Endothelial cell (in vitro differentiated cells): ENCODE results near the gene TRMT10C. TPM values are rescaled to one million over a fixed set of nuclear protein-coding genes. Genes with fewer than 3 reads are reported as not detected.
"Not testable (repeated sequence)": the region's sequence is repeated elsewhere in the genome, so short reads cannot be mapped to it uniquely, and the experiment has no call there.

Experiments used
- DNase-seq: peaks from one replicate; pipeline ENCODE4 v3.0.0; 2021; ENCODE audit warnings: low spot score
- H3K27ac Mint-ChIP-seq: one replicate; pipeline ENCODE4 v1.8.0; 2021; ENCODE audit warnings: mixed read lengths, inconsistent platforms; ENCODE audit not compliant: unreplicated experiment
- H3K27me3 Mint-ChIP-seq: one replicate; pipeline ENCODE4 v1.8.0; 2021; ENCODE audit warnings: mild to moderate bottlenecking, moderate library complexity, mixed read lengths, inconsistent platforms; ENCODE audit not compliant: unreplicated experiment
- H3K36me3 Mint-ChIP-seq: one replicate; pipeline ENCODE4 v1.8.0; 2021; ENCODE audit warnings: mild to moderate bottlenecking, low read depth, mixed read lengths, inconsistent platforms; ENCODE audit not compliant: unreplicated experiment
- H3K4me1 Mint-ChIP-seq: one replicate; pipeline ENCODE4 v1.8.0; 2021; ENCODE audit warnings: mild to moderate bottlenecking, mixed read lengths, inconsistent platforms; ENCODE audit not compliant: unreplicated experiment
- H3K4me3 Mint-ChIP-seq: one replicate; pipeline ENCODE4 v1.8.0; 2021; ENCODE audit warnings: mild to moderate bottlenecking, mixed read lengths, inconsistent platforms; ENCODE audit not compliant: unreplicated experiment
- H3K9me3 Mint-ChIP-seq: one replicate; pipeline ENCODE4 v1.8.0; 2021; ENCODE audit warnings: mixed read lengths, inconsistent platforms; ENCODE audit not compliant: unreplicated experiment
- CTCF ChIP-seq: fragments of 200-600 bp; sonication (generic); IDR thresholded peaks from one replicate; pipeline ENCODE4 v1.5.0; 2021; ENCODE audit warnings: antibody characterized with exemption; ENCODE audit not compliant: unreplicated experiment
- total RNA-seq: library from RNA; stranded (reverse); fragmentation: NEBNext Ultra II Directional; extraction: Animal tissue kit (Norgen Biotek cat#: 25700); gene quantifications from one replicate; pipeline ENCODE4 v1.2.1, GENCODE V29; 2021; ENCODE audit not compliant: unreplicated experiment

Gene TRMT10C
- total RNA-seq, 1 donor from 2014 or later = 26.3 TPM

GRCh38 chr3:101544161-101544850 is 17.4 kb upstream of the TRMT10C start:
- Mint-ChIP-seq H3K27me3 (no peaks in the 10 kb centered on the region), H3K27ac (no peak overlapping the region), H3K36me3 (no peaks in the 10 kb centered on the region), H3K4me1 (no peaks in the 10 kb centered on the region), H3K9me3 (no peaks in the 10 kb centered on the region), H3K4me3 (no peak overlapping the region)
- no peak for DNase-seq
- TF ChIP-seq CTCF = no peak

GRCh38 chr3:101548527-101549105 is 13.1 kb upstream of the TRMT10C start:
- Mint-ChIP-seq H3K4me1 (no peaks in the 10 kb centered on the region), H3K27ac (no peak overlapping the region), H3K36me3 (peaks cover 12% of the 10 kb centered on the region), H3K27me3 (peaks cover 1% of the 10 kb centered on the region), H3K4me3 (no peak overlapping the region), H3K9me3 (peaks cover 9% of the 10 kb centered on the region)
- TF ChIP-seq CTCF = no peak
- DNase-seq = no peak

GRCh38 chr3:101549473-101549872 is 12.2 kb upstream of the TRMT10C start:
- TF ChIP-seq CTCF = no peak
- peaks cover 12% of the 10 kb centered on the region for H3K36me3 Mint-ChIP-seq
- no peak overlapping the region for H3K4me3 Mint-ChIP-seq
- no peak overlapping the region for H3K27ac Mint-ChIP-seq
- peaks cover 1% of the 10 kb centered on the region for H3K27me3 Mint-ChIP-seq
- DNase-seq = no peak
- peaks cover 9% of the 10 kb centered on the region for H3K9me3 Mint-ChIP-seq
- no peaks in the 10 kb centered on the region for H3K4me1 Mint-ChIP-seq

GRCh38 chr3:101551359-101552081 is 10.1 kb upstream of the TRMT10C start:
- DNase-seq, H3K9me3 Mint-ChIP-seq, H3K27ac Mint-ChIP-seq, H3K27me3 Mint-ChIP-seq, H3K4me1 Mint-ChIP-seq, H3K4me3 Mint-ChIP-seq: not testable (repeated sequence)
- peaks cover 12% of the 10 kb centered on the region for H3K36me3 Mint-ChIP-seq

- not testable (repeated sequence) for H3K4me3 Mint-ChIP-seq, H3K9me3 Mint-ChIP-seq, H3K4me1 Mint-ChIP-seq, DNase-seq, H3K27me3 Mint-ChIP-seq, H3K27ac Mint-ChIP-seq
- peaks cover 12% of the 10 kb centered on the region for H3K36me3 Mint-ChIP-seq
These were observed 8.3 kb upstream of the TRMT10C start for GRCh38 chr3:101553381-101553780.

GRCh38 chr3:101556064-101556463 is 5.6 kb upstream of the TRMT10C start:
- Mint-ChIP-seq H3K36me3 (peaks cover 8% of the 10 kb centered on the region), H3K27ac (no peak overlapping the region), H3K4me1 (peaks cover 3% of the 10 kb centered on the region), H3K4me3 (no peak overlapping the region), H3K9me3 (peaks cover 6% of the 10 kb centered on the region), H3K27me3 (peaks cover 3% of the 10 kb centered on the region)
- DNase-seq = no peak
- no peak for TF ChIP-seq CTCF
